Forelimb muscle (tissue), 1 donor: ENCODE measurements around the gene PALLD. TPM values are rescaled to one million over a fixed set of nuclear protein-coding genes. Genes with fewer than 3 reads are reported as not detected.
A peak's percentile ranks its signal among the peaks of the same experiment; 100 is the strongest.

Source experiments
- DNase-seq: peaks from one replicate; pipeline ENCODE4 v3.0.0-alpha.2; 2013; ENCODE audit warnings: low read depth
- polyA plus RNA-seq: library from polyadenylated mRNA; unstranded; fragments of 120-200 nt; gene quantifications from one replicate; pipeline ENCODE4 v1.2.1, GENCODE V29; 2013; ENCODE audit not compliant: insufficient read length

The PALLD gene
- polyA plus RNA-seq, 1 donor = 167 TPM

DNA sequence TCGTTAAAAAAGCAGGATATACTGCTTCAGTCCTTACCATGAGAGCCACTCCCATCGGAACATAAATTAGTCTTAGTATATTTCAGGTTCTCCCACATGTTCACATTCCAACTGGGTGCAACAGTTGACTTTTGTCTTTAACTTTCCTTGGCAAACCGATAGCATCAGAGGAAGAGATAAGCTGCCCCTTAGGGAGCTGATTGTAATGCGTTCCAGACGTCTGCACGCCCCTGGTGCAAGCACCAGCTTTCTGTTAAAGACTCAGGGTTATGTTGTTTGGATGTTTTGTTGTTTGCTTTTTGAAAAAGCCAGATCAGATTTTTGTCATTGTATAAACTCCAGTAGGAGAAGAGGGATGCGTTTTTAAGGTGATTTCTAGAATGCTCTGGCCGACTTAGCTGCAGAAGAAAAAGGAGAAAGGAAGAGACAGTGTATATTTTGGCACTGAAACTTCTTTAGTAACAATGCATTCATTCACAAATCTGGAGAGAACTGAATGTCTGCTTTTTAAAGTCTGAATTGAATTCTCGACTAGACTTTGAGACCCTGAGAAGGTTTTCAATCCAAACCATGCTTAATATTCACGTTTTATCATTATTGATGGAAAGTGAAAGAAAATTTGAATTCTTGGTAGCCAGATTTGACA, 352.3 kb downstream of the PALLD start:
- no peak for DNase-seq

GRCh38 chr4:168849997-168850396, 353.1 kb downstream of the PALLD start:
- no peak for DNase-seq

GRCh38 chr4:168852387-168852786, 355.5 kb downstream of the PALLD start:
- DNase-seq = no peak

GRCh38 chr4:168852933-168853713, 356.3 kb downstream of the PALLD start:
- DNase-seq = no peak

- DNase-seq = no peak
These were observed 356.9 kb downstream of the PALLD start for GRCh38 chr4:168853770-168854169.

- peak; percentile 93 for DNase-seq
These were observed 357.6 kb downstream of the PALLD start for GRCh38 chr4:168854350-168854921.

GRCh38 chr4:168856312-168856711, 359.5 kb downstream of the PALLD start:
- DNase-seq = no peak

GRCh38 chr4:168857009-168857408, 360.2 kb downstream of the PALLD start:
- no peak for DNase-seq

DNA sequence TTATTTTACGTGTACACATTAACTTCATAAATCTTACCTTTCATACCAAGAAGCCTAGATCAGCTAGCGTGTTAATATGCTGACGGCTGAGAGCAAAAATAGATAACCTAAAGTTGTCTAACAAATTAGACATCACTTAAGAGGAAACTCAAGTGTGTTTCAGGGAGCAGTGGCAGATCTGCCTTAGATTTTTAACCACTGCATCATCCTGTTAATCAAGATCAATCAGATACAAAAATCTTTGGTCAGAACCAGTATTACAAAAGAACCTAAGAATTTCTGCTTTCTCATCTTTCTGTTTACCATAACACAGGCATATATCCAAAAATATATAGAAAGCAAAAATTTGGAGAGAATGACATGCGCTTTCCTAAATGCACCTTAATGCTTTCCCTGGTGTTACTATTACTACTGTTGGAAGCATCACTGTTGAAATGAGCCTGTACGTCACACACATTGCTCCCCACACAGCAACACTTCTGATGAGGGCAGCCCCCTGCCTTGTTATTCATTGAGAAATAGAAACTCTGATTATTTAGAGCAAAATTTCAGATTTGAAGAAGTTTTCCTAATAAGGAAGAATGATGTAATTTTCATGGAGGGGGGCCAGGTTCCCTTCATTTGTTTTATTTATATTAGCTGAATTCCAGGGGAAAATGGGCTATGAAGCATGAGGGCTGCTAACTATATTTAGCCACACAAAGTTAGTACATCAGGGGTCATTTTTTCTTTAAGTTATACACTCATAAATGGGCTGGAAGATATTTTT, 360.9 kb downstream of the PALLD start:
- no peak for DNase-seq

DNA sequence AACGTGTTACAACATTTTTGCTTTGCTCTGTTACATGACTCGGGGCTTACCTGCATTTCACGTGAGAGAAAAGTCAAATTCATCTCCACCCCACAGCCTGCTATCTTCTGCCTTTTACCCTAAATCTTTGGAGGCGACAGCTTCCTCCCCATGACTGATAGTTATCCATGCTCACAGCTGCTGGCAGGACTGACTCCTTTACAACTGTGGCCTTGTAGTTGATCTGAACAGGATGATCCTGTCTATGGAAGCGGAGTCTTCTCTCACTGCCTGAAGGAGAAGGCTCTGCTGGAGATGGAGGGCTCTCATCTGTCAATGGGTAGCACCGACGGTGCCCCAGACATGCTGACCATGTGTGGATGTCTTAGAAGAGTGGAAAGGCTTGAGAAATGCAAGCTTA, 362.2 kb downstream of the PALLD start:
- no peak for DNase-seq

DNA sequence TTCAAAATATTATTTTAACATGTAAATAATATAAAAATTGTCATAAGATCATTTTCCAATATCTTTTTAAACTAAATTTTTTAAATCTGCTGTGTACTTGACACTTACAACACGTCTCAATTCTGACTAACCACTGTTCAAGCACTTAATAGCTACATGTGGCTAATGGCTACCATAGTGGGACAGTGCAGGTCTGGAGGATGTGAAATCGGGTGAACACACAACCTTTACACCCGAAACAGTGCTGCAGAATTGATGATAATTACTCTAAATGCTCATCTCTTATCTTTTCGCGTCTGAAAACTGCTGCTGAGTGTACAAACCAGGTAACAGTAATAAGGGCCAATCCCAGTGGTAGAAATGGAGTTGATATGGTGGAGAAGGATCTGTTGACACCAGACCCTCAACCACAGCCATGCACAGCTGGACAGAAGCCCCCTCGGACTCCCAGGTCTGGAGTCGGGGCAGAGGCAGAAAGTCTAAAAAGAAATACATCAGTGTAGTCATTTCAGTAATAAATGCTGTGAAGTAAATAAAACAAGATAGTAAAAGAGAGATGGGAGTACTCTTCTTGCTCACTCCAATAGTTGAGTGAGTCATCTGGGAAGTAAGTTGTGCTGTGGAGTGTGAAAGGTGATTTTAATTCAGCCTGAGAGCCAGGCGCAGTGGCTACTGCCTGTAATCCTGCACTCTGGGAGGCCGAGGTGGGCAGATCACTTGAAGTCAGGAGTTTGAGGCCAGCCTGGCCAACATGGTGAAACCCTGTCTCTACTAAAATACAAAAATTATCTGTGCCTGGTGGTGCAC, 363.2 kb downstream of the PALLD start:
- DNase-seq = no peak

DNA sequence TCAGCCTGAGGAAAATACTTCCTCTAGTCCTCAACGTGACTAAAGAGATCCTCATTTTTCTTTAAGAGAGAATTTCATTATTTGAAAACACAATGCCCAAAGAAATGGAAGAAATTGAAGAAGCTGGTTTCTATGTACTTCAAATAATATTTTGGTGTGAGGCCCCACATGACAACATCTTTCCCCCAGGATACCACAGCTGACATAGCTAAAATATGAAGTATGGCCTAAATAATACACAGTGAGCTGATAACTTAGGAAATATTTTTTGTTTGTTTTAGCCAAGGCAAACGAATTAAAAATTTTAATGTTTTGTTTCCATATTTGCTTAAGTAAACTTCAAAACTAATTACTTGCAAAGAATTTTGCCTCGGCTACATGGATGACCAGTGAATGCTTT, 364.0 kb downstream of the PALLD start:
- no peak for DNase-seq

GRCh38 chr4:168863719-168864647, 367.1 kb downstream of the PALLD start:
- no peak for DNase-seq

- no peak for DNase-seq
These were observed 368.1 kb downstream of the PALLD start for GRCh38 chr4:168864821-168865541.

DNA sequence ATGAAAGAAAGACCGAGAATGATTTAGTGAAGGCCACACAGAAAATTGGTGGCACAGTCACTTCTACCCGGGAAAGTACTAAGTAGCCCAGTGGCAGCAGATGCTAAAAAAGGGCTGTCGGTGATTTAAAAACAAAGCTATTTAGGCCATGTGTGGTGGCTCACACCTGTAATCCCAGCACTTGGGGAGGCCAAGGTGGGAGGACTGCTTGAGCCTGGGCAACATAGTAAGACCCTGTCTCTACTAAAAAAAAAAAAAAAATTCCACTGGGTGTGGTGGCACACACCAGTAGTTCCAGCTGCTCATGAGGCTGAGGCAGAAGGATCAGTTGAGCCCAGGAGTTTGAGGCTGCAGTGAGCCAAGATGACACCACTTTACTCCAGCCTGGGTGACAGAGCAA, 369.0 kb downstream of the PALLD start:
- no peak for DNase-seq

DNA sequence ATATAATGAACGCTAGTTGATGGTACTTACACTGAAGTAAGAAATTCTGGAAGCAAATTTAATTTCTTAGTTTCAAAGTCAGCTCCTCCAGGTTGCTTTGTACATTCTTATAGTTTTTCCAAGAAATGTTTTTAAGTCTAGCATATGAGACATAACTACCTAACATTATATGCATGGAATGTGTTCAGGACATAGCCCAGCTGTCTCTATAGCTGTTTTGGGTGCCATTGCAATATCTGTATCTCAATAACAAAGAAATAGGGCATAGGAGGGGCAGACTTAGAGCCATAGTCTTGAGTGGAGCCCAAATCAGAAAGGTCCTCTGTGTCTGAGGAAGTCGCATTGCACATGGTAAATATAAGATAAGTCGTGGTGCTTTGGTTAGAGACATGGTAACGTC, 369.8 kb downstream of the PALLD start:
- DNase-seq = no peak

DNA sequence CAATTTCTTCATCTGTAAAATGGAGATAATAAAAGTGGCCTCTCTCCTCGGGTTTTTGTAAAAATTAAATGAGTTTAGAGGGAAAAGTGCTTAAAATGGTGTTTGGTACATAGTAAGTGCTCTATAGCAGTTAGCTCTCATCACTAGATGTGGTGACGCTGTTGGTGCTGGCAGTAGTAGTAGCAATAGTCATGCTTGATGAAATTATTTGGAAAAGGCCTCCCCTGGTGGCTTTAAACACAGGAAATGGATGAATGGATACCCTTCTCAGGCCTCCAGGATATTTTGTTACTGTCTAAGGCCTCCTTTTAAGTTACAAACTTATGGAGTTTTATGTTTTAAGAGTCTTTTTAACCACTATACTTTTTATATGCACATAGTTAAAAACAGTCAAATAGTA, 370.3 kb downstream of the PALLD start:
- DNase-seq = no peak

DNA sequence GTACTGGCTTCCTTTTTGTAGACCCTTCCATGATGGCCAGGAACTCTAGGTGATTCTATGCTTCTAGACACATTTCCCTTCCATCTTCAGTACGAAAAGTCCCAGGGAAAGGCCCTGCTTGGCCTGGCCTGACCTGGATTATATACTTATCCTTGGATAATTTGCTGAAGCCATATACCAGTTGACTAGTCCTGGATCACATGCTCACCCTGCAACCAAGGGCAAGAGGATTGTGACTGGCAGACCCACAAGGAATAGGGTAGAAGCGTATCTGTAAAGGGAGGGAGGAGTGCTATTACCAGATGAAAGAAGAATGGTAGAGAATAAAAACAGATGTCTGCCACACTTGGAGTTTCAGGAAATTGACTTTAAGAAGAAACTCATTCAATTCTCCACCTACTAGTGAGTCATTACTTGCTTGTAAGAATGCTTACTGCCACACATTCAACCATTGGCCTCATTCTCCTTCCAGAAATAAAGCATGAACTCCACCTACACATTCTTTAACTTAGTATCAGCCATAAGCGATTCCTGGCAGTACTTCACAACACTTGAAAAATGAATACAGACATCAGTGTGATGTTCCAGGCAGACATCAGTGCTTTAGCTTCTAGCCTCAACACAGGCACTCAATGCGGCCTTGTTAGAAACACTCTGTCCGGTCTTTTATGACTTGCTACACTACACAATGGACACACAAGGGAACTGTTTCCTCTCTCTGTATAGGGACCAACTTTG, 371.4 kb downstream of the PALLD start:
- no peak for DNase-seq

- no peak for DNase-seq
These were observed 371.9 kb downstream of the PALLD start for GRCh38 chr4:168868802-168869201.
